Spleen (tissue), 7 donors: ENCODE results near the gene KLK15.

Experiments used
- CTCF ChIP-seq, 11 experiments: fragments of 200-600 bp in 7 of 11; fragments of 450-650 bp in 4 of 11; sonication (generic) in 4 of 11; IDR thresholded peaks in 8 of 11; conservative IDR thresholded peaks in 3 of 11; 1 replicate in 7 of 11; 2 replicates in 4 of 11; pipeline versions ENCODE4 v1.4.0 to v1.8.0; 2016 to 2021; ENCODE audit warnings: antibody characterized with exemption in 11 of 11, inconsistent platforms in 4 of 11, mild to moderate bottlenecking in 1 of 11
- POLR2A ChIP-seq, 3 donors: fragments of 450-650 bp; IDR thresholded peaks; one replicate each; pipeline ENCODE4 v1.5.1; 2017; ENCODE audit warnings: antibody characterized with exemption in 3 of 3, mild to moderate bottlenecking in 1 of 3
- donor health status: DM: no; HTN: no; CAD: no; lungs with moderate emphysema.
- donor health status: DM: no; HTN: no; CAD: no.
- donor health status: DM: no; HTN: no; CAD: no.

GRCh38 chr19:50779504-50780457 lies 53.6 kb downstream of the KLK15 start:
- TF ChIP-seq CTCF (IDR thresholded peaks at IDR 0.05 in 8 of 11, conservative IDR thresholded peaks at IDR 0.05 in 3 of 11) (no peak), POLR2A (IDR thresholded peaks at IDR 0.05) (no peak)
